GM21447 (cell line): Measurements from ENCODE around the gene TMEM240.
"Not testable (repeated sequence)": the region's sequence is repeated elsewhere in the genome, so short reads cannot be mapped to it uniquely, and the experiment has no call there.

Experiments used
- ATAC-seq: cut with Tn5 transposase; IDR thresholded peaks from one replicate; pipeline ENCODE4 v1.9.1; 2021; ENCODE audit not compliant: unreplicated experiment

The TMEM240 gene

DNA sequence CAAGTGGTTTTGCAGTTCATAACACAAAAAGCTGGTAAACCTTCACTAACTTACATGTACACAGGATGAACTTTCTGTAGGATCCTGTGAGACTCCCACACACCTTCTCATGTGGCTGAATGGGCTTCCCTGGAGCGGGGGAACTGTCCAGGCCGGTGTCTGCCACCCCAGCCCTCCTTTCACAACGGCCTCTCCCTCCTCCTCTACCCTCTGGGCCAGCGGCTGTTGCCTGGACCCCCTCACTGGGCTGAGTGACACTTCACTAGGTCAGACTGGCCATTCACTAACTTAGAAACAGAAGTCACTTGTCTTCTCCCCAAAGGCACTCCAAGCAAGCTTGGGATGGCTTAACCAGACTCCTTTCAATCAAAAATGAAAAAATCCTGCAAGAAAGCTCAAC lies 18.2 kb upstream of the TMEM240 start:
- ATAC-seq: no peak

- ATAC-seq: not testable (repeated sequence)
Observed at GRCh38 chr1:1557688-1558087, 17.3 kb upstream of the TMEM240 start.

DNA sequence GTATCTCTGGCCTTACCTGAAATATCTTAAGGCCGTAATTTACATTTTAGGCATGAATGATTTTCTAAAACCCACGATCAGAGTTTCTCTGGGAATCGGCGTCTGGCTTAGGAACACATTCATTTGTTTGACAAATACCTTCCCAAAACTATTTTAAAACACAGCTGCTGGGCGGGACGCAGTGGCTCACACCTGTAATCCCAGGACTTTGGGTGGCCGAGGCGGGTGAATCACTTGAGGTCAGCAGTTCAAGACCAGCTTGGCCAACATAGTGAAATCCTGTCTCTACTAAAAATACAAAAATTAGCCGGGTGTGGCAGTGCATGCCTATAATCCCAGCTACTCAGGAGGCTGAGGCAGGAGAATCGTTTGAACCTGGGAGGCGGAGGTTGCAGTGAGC lies 16.5 kb upstream of the TMEM240 start:
- ATAC-seq: not testable (repeated sequence)

DNA sequence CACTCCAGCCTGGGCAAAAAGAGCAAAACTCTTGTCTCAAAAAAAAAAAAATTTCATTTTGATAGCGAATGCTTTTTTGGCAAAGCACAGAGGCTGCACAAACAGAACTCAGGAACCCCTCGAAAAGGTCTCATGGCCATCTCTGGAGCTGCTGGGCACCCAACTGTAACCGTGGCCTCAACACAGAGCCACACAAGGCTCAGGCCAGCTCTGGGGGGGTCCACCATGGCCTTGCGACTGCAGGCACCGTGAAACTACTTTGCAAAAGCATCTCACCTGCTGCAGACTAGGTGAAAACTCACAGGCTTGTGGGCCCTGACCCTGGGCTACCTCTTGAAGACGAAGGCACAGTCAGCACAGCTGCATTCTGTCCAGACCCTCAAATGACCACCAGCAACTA lies 16.1 kb upstream of the TMEM240 start:
- no peak for ATAC-seq

DNA sequence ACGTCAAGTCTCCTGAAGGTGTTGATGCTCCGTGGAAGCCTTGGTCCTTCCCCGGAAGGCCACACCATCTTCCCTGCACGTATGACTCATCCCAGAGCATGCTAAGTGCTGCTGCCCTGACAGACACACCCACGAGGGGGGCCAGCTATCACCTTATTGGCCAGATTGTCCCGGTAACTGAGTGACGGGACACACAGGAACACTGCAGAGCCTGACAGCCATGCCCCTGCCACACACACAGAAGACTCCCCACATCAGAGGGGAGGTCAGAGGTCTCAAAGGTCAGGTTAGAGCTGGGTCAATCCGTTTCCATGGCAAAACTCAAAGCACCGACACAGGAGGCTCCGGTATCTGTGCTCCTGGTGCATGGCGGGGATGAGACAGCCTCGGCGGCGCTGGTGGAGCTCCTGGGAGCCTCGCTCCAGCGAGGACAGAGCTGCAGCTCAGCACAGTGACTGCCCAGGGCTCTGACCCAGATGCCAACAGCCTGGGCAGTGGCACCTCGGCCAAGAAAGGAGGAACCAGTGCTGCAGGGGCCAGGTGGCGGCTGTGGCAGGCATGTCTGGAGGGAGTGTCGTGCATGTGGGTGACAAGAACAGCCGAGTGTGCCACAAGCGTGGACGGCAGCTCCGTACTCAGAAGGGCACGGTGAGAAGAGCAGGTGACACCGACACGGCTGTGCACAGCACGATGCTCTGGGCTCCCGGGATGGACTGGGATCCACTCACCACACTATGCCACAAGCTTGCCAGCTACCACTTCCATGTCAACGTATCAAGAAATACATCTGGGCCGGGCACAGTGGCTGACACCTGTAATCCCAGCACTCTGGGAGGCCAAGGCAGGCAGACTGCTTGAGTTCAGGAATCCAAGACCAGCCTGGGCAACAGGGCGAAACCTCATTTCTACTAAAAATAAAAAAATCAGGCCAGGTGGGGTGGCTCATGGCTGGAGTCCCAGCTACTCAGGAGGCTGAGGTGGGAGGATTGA lies 14.8 kb upstream of the TMEM240 start:
- ATAC-seq: no peak

DNA sequence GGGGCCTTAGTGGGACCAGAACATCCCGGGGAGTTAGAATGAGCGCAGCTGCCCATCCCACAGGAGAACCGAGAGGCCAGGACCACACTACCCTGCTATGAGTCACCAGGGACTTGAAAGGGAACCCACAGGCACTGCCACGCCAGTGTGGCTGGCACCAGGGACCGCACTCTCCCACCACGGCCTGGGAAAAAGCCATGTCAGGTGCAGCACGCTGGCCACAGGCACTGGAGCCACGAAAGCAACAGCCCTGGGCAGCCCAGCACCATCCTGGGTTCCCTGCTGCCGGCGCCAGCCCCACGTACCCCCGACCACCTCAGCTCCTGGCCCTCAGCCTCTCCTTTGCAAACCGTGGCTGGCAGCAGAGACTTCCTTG lies 14.1 kb upstream of the TMEM240 start:
- no peak for ATAC-seq

DNA sequence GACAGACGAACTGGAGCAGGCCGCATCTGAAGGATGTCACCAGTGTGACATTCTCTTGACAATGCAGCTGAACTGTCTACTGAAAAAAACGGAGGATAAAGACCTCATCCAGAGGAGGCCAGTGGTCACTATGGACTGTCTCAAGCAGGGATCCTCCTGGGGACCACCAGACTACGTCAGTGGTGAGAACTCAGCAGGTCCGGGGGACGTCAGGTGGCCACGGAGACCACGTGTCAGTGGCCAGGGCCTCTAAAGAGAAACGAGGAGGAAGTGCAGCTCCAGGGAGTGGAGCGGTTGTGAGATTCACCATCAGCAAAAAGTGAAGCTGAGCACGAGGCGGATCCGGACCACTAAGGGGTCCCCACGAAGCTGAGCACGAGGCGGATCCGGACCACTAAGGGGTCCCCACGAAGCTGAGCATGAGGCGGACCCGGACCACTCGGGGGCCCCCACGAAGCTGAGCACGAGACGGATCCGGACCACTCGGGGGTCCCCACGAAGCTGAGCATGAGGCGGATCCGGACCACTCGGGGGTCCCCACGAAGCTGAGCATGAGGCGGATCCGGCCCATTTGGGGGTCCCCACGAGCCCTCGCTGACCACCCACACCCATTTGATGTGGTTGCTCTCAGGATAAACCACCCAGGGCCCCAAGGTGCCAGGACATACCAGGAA lies 13.5 kb upstream of the TMEM240 start:
- no peak for ATAC-seq

- ATAC-seq: no peak
Observed at GRCh38 chr1:1552263-1552639, 11.8 kb upstream of the TMEM240 start.

DNA sequence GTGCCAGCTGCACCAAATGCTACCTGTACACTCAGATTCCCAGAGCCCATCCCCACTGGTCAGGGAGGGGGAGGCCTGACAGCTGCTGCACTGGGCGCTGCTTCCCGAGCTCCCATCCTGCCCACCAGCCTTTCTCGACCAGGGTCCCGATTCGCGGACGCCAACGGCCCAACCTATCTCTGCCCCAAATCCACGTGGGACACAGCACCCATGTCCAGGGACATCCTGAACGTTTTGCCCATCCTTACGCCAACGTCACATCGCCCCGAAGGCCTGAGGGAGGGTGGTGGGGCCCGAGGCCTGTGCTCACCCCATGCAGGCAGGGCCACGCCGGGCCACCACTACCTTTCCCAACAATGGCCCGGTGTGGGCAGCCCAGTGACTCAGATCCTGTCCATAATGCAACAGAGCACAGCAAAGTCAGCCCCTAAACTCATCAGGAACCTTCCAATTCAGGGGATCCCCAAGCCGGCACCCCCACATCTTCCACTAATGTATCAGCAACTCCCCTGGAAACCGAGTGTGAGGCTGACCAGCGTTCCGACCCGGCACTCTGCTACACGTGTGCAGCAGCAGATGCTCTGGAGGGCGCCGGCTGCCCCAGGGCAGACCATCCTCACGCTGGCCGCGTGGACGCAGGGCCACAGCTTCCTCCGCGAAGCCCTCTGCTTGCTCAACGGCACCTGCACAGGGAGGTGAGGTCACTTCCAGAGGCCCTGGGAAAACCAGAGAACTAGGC lies 11.3 kb upstream of the TMEM240 start:
- ATAC-seq: no peak

GRCh38 chr1:1550591-1551432 lies 10.4 kb upstream of the TMEM240 start:
- ATAC-seq: no peak

DNA sequence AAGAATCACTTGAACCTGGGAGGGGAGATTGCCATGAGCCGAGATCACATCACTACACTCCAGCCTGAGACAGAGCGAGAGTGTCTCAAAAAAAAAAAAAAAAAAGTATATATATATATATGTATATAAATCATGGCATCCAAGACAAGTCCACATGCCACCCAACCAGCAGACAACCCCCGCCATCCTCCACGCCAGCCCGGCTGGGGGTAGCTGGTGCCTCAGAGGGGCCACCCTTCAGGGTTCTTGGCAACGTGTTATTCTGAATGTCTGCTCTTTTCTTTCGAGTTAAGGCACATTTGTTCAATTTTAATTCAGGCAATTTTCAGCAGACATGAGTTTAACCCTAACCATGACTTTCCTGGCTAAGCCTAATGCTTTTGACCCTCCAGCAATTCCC lies 9.7 kb upstream of the TMEM240 start:
- ATAC-seq: no peak

DNA sequence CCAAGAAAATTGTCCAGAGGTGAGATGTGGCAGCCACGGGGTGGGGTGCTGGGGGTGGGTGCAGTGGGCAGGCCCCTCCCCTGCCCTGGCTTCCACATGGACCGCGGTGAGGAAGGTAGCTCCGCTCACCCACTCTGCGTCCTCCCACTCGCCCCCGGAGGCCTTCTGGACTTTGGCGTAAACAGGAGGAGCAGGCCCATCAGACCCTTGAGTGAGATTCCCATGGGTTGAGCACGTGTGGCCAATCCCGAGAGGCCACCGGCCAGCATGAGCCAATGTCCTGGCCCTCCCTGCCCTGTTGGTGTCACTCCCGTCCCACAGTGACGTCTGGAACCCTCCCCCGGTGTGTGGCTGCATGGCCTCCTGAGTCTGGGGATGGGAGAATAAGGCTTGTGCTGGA lies 8.2 kb upstream of the TMEM240 start:
- ATAC-seq: no peak

GRCh38 chr1:1547476-1547875 lies 7.1 kb upstream of the TMEM240 start:
- no peak for ATAC-seq

DNA sequence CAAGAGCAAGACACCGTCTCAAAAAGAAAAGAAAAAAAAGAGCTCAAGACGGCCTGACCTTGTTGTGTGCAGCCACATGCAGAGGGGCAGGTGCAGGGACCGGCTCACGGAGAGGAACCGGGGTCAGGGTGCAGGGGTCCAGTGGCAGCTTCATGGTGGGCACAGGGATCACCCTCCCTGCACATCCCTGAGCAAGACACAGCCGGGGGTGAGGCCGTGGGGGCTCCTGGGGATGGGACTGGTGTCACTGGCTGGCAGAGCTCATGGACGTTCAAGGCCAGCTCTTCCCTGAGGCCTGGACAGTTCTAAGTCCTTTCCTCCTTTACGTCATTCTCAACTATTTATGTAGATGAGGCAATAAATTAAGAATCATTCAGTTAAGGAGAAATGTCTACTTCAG lies 6.6 kb upstream of the TMEM240 start:
- no peak for ATAC-seq

DNA sequence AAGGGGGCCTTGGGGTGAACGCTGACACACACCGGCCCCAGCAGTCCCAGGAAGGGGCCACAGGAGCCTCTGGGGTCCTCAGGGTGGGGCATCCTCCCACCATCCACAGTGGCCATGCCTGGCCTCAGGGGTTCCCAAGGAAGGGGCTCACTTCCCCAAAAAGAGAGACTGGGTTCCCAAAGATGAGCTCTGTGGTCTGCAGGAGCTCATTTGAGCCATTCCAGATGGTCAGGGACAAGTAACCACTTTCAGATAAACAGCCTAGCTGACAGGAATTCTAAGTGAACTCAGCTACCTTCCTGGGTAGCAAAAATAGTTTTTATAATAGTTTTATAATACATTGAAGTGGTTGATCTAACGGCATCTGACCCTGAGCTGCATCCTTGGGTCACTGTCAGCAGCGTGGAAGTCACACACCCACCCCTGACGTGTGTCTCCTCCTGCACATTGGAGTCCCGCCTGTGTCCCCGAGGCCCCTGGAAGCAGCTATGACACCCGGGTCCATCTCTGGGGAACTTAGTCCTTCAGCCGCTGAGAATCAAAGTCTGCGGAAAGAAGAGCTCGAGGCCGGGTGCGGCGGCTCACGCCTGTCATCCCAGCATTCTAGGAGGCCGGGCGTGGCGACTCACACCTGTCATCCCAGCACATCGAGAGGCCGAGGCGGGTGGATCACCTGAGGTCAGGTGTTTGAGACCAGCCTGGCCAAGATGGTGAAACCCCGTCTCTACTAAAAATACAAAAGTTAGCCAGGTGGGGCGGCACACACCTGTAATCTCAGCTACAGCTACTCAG lies 5.7 kb upstream of the TMEM240 start:
- no peak for ATAC-seq

DNA sequence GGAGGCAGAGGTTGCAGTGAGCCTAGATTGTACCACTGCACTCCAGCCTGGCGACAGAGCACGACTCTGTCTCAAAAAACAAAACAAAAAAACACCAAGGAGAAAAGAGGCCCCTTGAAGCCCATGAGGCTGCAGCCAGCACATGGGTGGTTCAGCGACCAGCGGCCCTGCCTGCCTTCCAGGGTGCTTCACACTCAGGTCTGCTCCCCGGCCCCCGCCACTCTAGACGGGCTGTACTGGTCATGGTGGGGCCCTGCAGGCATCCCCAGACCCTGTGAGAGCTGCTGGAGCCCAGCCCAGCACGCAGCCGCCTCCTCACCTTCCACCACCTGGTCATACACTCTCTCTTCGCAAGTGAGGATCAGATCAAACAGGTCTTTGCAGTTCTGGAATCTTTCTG lies 4.1 kb upstream of the TMEM240 start:
- ATAC-seq: no peak

- no peak for ATAC-seq
Observed at GRCh38 chr1:1543706-1544099, 3.3 kb upstream of the TMEM240 start.

GRCh38 chr1:1542766-1543705 lies 2.6 kb upstream of the TMEM240 start:
- ATAC-seq: no peak
